ENCODE data around the gene GABBR1. TPM values are rescaled to one million over a fixed set of nuclear protein-coding genes. Genes with fewer than 3 reads are reported as not detected.

Gene GABBR1
- total and polyA plus RNA-seq, 2 of the 13 experiments (the other 11 are each of a cell fraction or from before 2014, with no cell fraction given): 0.07 to 0.37 TPM

GRCh38 chr6:29584821-29585220 lies 48.2 kb downstream of the GABBR1 start, which contains the start of gene OR2H2:
OR2H2 (plus strand) TSS chr6:29585121; CDS start chr6:29587945, 2,824 bp downstream.
- ChIA-PET CTCF (ENCODE audit: low intra/inter-chr PET ratio, low total read pairs) (no interaction called here), POLR2A (no interaction called here)
- Histone ChIP-seq H3K4me3 (replicated peaks in 1 of 3; ENCODE audit: insufficient read depth in 1 of 3, low read depth in 2 of 3, low read length in 3 of 3) (no peak within 1 kb of the TSS), H3K36me3 (replicated peaks in 1 of 2; ENCODE audit: control insufficient read depth in 1 of 2, insufficient read depth in 2 of 2, low read length in 2 of 2) (no peaks in the 10 kb centered on the region), H3K4me1 (ENCODE audit: insufficient read depth, low read length) (no peaks in the 10 kb centered on the region), H3K27ac (ENCODE audit: extremely low read length, insufficient read depth, low read length) (no peak within 1 kb of the TSS), H3K9me3 (ENCODE audit: low read length) (no peaks in the 10 kb centered on the region), H3K4me2 (ENCODE audit: low read depth, low read length) (no peak within 1 kb of the TSS), H4K20me1 (ENCODE audit: insufficient read depth, low read length) (no peaks in the 10 kb centered on the region), H3K9ac (ENCODE audit: insufficient read depth, low read depth, low read length) (no peak within 1 kb of the TSS), H3K79me2 (ENCODE audit: insufficient read depth, low read length) (no peaks in the 10 kb centered on the region), H2AFZ (ENCODE audit: low read length) (no peak within 1 kb of the TSS), H3K27me3 (ENCODE audit: control insufficient read depth in 1 of 2, insufficient read depth in 2 of 2, low read length in 2 of 2) (no peaks in the 10 kb centered on the region; a peak in 1 of 5 replicates)
- no peak for ATAC-seq
- intact Hi-C loops (cut with micrococcal nuclease; ENCODE audit: unreplicated experiment) (loop anchor here (10.0 kb wide), 1 partner anchor 900 kb away; no protein-coding TSS in a partner anchor), in situ Hi-C loops (cut with HindIII; ENCODE audit: extremely low pct_ligation_motif_present, low pct_unique_long_range_greater_than_20kb) (loop anchor here (25.0 kb wide), 2 partner anchors 523 to 748 kb away; no protein-coding TSS in a partner anchor)
- no peak for DNase-seq (ENCODE audit: low spot score)
- no peak for FAIRE-seq
- no TSS peak for BruUV-seq (replicated peaks)
- TF ChIP-seq ZNF597 (CRISPR knock-in tag; IDR thresholded peaks at IDR 0.05): no peak
- TF ChIP-seq ZNF143 (CRISPR knock-in tag; IDR thresholded peaks at IDR 0.05): no peak
- TF ChIP-seq, protein P1, sequence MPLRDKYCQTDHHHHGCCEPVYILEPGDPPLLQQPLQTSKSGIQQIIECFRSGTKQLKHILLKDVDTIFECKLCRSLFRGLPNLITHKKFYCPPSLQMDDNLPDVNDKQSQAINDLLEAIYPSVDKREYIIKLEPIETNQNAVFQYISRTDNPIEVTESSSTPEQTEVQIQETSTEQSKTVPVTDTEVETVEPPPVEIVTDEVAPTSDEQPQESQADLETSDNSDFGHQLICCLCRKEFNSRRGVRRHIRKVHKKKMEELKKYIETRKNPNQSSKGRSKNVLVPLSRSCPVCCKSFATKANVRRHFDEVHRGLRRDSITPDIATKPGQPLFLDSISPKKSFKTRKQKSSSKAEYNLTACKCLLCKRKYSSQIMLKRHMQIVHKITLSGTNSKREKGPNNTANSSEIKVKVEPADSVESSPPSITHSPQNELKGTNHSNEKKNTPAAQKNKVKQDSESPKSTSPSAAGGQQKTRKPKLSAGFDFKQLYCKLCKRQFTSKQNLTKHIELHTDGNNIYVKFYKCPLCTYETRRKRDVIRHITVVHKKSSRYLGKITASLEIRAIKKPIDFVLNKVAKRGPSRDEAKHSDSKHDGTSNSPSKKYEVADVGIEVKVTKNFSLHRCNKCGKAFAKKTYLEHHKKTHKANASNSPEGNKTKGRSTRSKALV (CRISPR knock-in tag; IDR thresholded peaks at IDR 0.05): no peak
- no peak for TF ChIP-seq HMG20A (CRISPR knock-in tag; IDR thresholded peaks at IDR 0.05; ENCODE audit: borderline replicate concordance)
- no peak for TF ChIP-seq CSRNP2 (CRISPR knock-in tag; conservative IDR thresholded peaks at IDR 0.05; ENCODE audit: low read depth)
- TF ChIP-seq HOXA3 (CRISPR knock-in tag; IDR thresholded peaks at IDR 0.05): no peak
- TF ChIP-seq DDIT3 (CRISPR knock-in tag; IDR thresholded peaks at IDR 0.05): no peak
- no peak for TF ChIP-seq HCFC1 (IDR thresholded peaks at IDR 0.05; ENCODE audit: low read depth, low read length)
- TF ChIP-seq MLX (CRISPR knock-in tag; IDR thresholded peaks at IDR 0.05): no peak
- TF ChIP-seq, protein P2, sequence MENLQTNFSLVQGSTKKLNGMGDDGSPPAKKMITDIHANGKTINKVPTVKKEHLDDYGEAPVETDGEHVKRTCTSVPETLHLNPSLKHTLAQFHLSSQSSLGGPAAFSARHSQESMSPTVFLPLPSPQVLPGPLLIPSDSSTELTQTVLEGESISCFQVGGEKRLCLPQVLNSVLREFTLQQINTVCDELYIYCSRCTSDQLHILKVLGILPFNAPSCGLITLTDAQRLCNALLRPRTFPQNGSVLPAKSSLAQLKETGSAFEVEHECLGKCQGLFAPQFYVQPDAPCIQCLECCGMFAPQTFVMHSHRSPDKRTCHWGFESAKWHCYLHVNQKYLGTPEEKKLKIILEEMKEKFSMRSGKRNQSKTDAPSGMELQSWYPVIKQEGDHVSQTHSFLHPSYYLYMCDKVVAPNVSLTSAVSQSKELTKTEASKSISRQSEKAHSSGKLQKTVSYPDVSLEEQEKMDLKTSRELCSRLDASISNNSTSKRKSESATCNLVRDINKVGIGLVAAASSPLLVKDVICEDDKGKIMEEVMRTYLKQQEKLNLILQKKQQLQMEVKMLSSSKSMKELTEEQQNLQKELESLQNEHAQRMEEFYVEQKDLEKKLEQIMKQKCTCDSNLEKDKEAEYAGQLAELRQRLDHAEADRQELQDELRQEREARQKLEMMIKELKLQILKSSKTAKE (CRISPR knock-in tag; IDR thresholded peaks at IDR 0.05; ENCODE audit: borderline replicate concordance): no peak
- TF ChIP-seq HMG20B (CRISPR knock-in tag; conservative IDR thresholded peaks at IDR 0.05): no peak
- TF ChIP-seq PAX8 (CRISPR knock-in tag; IDR thresholded peaks at IDR 0.05; ENCODE audit: borderline replicate concordance): no peak
- no peak for TF ChIP-seq ZNF260 (CRISPR knock-in tag; IDR thresholded peaks at IDR 0.05; ENCODE audit: borderline replicate concordance, low read depth)
- no peak for TF ChIP-seq HIVEP1 (CRISPR knock-in tag; IDR thresholded peaks at IDR 0.05)
- TF ChIP-seq LCORL (IDR thresholded peaks at IDR 0.05): no peak
- TF ChIP-seq LCORL (CRISPR knock-in tag; IDR thresholded peaks at IDR 0.05): no peak
- no peak for TF ChIP-seq AKAP8 (CRISPR knock-in tag; IDR thresholded peaks at IDR 0.05)
